PC-9 (cell line): Measurements from ENCODE around the gene ZMIZ1.

Experiments used
- EZH2 ChIP-seq: fragments of 200-600 bp; sonication (generic); IDR thresholded peaks from 2 replicates; pipeline ENCODE4 v1.8.0; 2017; ENCODE audit warnings: antibody characterized with exemption, low read depth
- TF ChIP-seq, protein P1 (sequence below): fragments of 200-600 bp; sonication (generic); conservative IDR thresholded peaks from 2 replicates; pipeline ENCODE4 v1.6.1; 2017; ENCODE audit warnings: mixed run types, antibody characterized with exemption, mild to moderate bottlenecking, moderate library complexity

DNA sequence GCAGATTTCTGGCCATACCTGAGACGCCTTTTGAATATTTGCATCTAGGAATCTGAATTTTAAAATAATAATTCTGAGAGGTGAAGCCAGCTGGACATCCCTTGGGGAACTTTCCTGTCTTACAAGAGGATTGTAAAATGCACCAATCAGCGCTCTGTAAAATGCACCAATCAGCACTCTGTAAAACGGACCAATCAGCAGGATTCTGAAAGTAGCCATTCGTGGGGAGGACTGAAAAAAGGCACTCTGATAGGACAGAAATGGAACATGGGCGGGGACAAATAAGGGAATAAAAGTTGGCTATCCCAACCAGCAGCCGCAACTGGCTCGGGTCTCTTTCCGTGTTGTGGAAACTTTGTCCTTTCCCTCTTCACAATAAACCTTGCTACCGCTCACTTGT, 288.4 kb downstream of the ZMIZ1 start:
- TF ChIP-seq, protein P1, sequence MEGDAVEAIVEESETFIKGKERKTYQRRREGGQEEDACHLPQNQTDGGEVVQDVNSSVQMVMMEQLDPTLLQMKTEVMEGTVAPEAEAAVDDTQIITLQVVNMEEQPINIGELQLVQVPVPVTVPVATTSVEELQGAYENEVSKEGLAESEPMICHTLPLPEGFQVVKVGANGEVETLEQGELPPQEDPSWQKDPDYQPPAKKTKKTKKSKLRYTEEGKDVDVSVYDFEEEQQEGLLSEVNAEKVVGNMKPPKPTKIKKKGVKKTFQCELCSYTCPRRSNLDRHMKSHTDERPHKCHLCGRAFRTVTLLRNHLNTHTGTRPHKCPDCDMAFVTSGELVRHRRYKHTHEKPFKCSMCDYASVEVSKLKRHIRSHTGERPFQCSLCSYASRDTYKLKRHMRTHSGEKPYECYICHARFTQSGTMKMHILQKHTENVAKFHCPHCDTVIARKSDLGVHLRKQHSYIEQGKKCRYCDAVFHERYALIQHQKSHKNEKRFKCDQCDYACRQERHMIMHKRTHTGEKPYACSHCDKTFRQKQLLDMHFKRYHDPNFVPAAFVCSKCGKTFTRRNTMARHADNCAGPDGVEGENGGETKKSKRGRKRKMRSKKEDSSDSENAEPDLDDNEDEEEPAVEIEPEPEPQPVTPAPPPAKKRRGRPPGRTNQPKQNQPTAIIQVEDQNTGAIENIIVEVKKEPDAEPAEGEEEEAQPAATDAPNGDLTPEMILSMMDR, result no peak
- TF ChIP-seq EZH2, result no peak
